A673 (cell line): ENCODE data around the gene KPNA5. TPM values are rescaled to one million over a fixed set of nuclear protein-coding genes. Genes with fewer than 3 reads are reported as not detected.

ENCODE experiments used
- BruUV-seq: library from RNA; stranded (reverse); fragments of 400-500 nt; replicated peaks from 2 replicates; lab custom pipeline; 2021; lab: Mats Ljungman, UMichigan
- CTCF ChIA-PET: fragments of 300-600 bp; sonication (Branson Sonifier 250); formaldehyde crosslinking; loops from one replicate; lab custom pipeline; 2022; ENCODE audit warnings: antibody characterized with exemption; lab: Charles Lee
- POLR2A ChIA-PET: fragments of 300-600 bp; sonication (Branson Sonifier 250); formaldehyde crosslinking; loops from one replicate; lab custom pipeline; 2022; ENCODE audit warnings: antibody characterized with exemption; ENCODE audit not compliant: low non-redundant PET; lab: Charles Lee
- DNase-seq: peaks from one replicate; pipeline ENCODE4 v3.0.0-alpha.2; 2015; ENCODE audit warnings: low spot score
- H3K27ac ChIP-seq: fragments of 200-600 bp; sonication (generic); 2 replicates; pipeline ENCODE4 v1.5.1; 2016; ENCODE audit warnings: mixed run types, low read depth, mild to moderate bottlenecking, mixed read lengths, antibody characterized with exemption, low read length; ENCODE audit not compliant: poor library complexity, severe bottlenecking
- H3K27me3 ChIP-seq: fragments of 200-600 bp; sonication (generic); replicated peaks from 2 replicates; pipeline ENCODE4 v1.6.1; 2017; ENCODE audit warnings: mixed run types, low read depth, mild to moderate bottlenecking, mixed read lengths, antibody characterized with exemption, low read length; ENCODE audit not compliant: insufficient read depth, poor library complexity
- H3K36me3 ChIP-seq: fragments of 200-600 bp; sonication (generic); 2 replicates; pipeline ENCODE4 v1.6.1; 2016; ENCODE audit warnings: mixed run types, mild to moderate bottlenecking, mixed read lengths, antibody characterized with exemption, low read length; ENCODE audit not compliant: insufficient read depth, poor library complexity, severe bottlenecking
- H3K4me1 ChIP-seq: fragments of 200-600 bp; sonication (generic); 2 replicates; pipeline ENCODE4 v1.6.1; 2017; ENCODE audit warnings: mixed run types, mild to moderate bottlenecking, mixed read lengths, antibody characterized with exemption, low read length; ENCODE audit not compliant: insufficient read depth, poor library complexity, severe bottlenecking
- H3K4me3 ChIP-seq: fragments of 200-600 bp; sonication (generic); 2 replicates; pipeline ENCODE4 v1.5.1; 2016; ENCODE audit warnings: low read depth, mixed run types, mild to moderate bottlenecking, mixed read lengths, low read length; ENCODE audit not compliant: poor library complexity, severe bottlenecking
- H3K9me3 ChIP-seq: fragments of 200-600 bp; sonication (generic); 2 replicates; pipeline ENCODE4 v1.6.1; 2016; ENCODE audit warnings: mixed run types, low read depth, mild to moderate bottlenecking, mixed read lengths, antibody characterized with exemption, low read length; ENCODE audit not compliant: poor library complexity, severe bottlenecking
- EZH2 ChIP-seq: fragments of 200-600 bp; sonication (generic); IDR thresholded peaks from 2 replicates; pipeline ENCODE4 v1.6.1; 2017; ENCODE audit warnings: borderline replicate concordance, low read depth, mild to moderate bottlenecking, mixed read lengths, antibody characterized with exemption, low read length; ENCODE audit not compliant: poor library complexity, severe bottlenecking
- intact Hi-C: fragments of 100-400 bp; cut with micrococcal nuclease; formaldehyde crosslinking; loops from one replicate; pipeline ENCODE4 v1.10.0; 2022; ENCODE audit not compliant: unreplicated experiment
- total RNA-seq: library from RNA; stranded (reverse); gene quantifications from 2 replicates; pipeline ENCODE4 v1.2.3, GENCODE V29; 2021
- TF ChIP-seq, protein P1 (sequence below): fragments of 300-800, 200-600 bp; sonication (generic); conservative IDR thresholded peaks from 2 replicates; pipeline ENCODE4 v1.5.1; 2017; ENCODE audit warnings: low read depth, mild to moderate bottlenecking, antibody characterized with exemption, low read length, moderate library complexity, mixed read lengths

Gene KPNA5
- total RNA-seq, 1 experiment from 2014 or later, result 19.4 TPM

DNA sequence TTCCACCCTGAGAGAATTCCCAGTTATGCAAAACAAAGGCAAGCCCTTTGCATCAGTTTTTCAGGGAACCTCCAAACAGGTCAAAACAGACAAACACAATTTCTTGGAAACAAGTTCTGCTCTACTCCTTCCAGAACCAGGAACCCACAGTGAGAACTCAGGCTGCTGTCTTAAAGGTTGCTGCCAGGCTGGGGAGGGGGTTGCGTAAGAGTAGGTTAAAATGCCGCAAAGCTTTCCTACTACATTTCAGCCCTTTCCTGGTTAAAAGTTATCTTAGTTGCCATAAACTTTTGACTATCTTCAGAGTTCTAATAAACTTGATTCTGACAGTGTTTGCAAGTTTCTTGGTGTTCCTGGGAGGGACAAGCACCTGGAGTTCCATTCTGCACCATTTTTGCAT, 33.8 kb downstream of the KPNA5 start:
- no TSS peak for BruUV-seq
- Histone ChIP-seq H3K4me3 (no peak overlapping the region), H3K27me3 (no peaks in the 10 kb centered on the region), H3K36me3 (peaks cover 15% of the 10 kb centered on the region), H3K27ac (no peak overlapping the region), H3K9me3 (no peaks in the 10 kb centered on the region), H3K4me1 (no peaks in the 10 kb centered on the region)
- POLR2A ChIA-PET, result no interaction called here
- intact Hi-C loops, result no loop called here
- DNase-seq, result no peak
- no peak for TF ChIP-seq EZH2
- TF ChIP-seq, protein P1, sequence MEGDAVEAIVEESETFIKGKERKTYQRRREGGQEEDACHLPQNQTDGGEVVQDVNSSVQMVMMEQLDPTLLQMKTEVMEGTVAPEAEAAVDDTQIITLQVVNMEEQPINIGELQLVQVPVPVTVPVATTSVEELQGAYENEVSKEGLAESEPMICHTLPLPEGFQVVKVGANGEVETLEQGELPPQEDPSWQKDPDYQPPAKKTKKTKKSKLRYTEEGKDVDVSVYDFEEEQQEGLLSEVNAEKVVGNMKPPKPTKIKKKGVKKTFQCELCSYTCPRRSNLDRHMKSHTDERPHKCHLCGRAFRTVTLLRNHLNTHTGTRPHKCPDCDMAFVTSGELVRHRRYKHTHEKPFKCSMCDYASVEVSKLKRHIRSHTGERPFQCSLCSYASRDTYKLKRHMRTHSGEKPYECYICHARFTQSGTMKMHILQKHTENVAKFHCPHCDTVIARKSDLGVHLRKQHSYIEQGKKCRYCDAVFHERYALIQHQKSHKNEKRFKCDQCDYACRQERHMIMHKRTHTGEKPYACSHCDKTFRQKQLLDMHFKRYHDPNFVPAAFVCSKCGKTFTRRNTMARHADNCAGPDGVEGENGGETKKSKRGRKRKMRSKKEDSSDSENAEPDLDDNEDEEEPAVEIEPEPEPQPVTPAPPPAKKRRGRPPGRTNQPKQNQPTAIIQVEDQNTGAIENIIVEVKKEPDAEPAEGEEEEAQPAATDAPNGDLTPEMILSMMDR, result no peak
- CTCF ChIA-PET, result no interaction called here

DNA sequence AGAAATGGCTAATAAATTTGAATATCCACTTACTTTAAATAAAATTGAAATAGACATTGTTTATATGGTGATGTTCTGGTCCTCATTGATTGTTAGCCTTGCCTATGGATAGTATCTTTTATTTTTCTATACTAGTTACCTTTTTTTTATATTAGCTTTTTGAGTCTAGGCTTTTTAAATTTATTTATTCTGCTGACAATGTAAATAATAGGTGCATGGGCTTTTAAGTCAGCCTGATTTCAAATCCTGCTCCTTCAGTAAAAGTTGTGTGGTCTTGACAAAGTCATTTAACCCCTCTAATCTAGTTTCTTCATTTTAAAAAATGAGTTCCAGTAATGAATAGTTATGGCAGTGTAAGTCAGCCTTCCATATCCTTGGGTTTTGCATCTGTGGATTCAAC, 45.9 kb downstream of the KPNA5 start:
- TF ChIP-seq EZH2, result no peak
- TF ChIP-seq, protein P1, result no peak
- no peak overlapping the region for H3K4me3 ChIP-seq
- no peaks in the 10 kb centered on the region for H3K9me3 ChIP-seq
- intact Hi-C loops, result no loop called here
- CTCF ChIA-PET, result no interaction called here
- H3K4me1 ChIP-seq, result no peaks in the 10 kb centered on the region
- no TSS peak for BruUV-seq
- POLR2A ChIA-PET, result no interaction called here
- DNase-seq, result no peak
- no peaks in the 10 kb centered on the region for H3K27me3 ChIP-seq
- peaks cover 56% of the 10 kb centered on the region for H3K36me3 ChIP-seq
- H3K27ac ChIP-seq, result no peak overlapping the region

GRCh38 chr6:116730513-116730912, 49.5 kb downstream of the KPNA5 start:
- Histone ChIP-seq H3K9me3 (no peaks in the 10 kb centered on the region), H3K4me1 (no peaks in the 10 kb centered on the region), H3K4me3 (no peak overlapping the region), H3K36me3 (peaks cover 47% of the 10 kb centered on the region), H3K27me3 (no peaks in the 10 kb centered on the region), H3K27ac (no peak overlapping the region)
- CTCF ChIA-PET, result no interaction called here
- intact Hi-C loops, result no loop called here
- BruUV-seq, result no TSS peak
- POLR2A ChIA-PET, result no interaction called here
- TF ChIP-seq, protein P1, result no peak
- TF ChIP-seq EZH2, result no peak
- no peak for DNase-seq
